IMR-90 (cell line): ENCODE data around the gene TMOD1. TPM values are rescaled to one million over a fixed set of nuclear protein-coding genes. Genes with fewer than 3 reads are reported as not detected.

Source experiments
- ATAC-seq: fragments of 200-7000 bp; cut with Tn5 transposase; 2 replicates; pipeline ENCODE4 v1.9.1; 2020; ENCODE audit warnings: low read depth, mild to moderate bottlenecking, moderate library complexity
- BruUV-seq: library from RNA; stranded (reverse); fragments of 400-500 nt; replicated peaks from 2 replicates; lab custom pipeline; 2021; lab: Mats Ljungman, UMichigan
- CTCF ChIA-PET: fragments of 300-600 bp; formaldehyde crosslinking; extraction: SDS; loops from one replicate; lab custom pipeline; 2021; ENCODE audit warnings: antibody characterized with exemption; lab: Yijun Ruan, JAX
- POLR2A ChIA-PET: fragments of 300-600 bp; sonication (Branson Sonifier 250); formaldehyde crosslinking; loops from one replicate; lab custom pipeline; 2022; ENCODE audit warnings: antibody characterized with exemption; ENCODE audit not compliant: unreplicated experiment; lab: Charles Lee
- DNase-seq: peaks from one replicate; pipeline ENCODE4 v3.0.0; 2013
- H2AFZ ChIP-seq: replicated peaks from 2 replicates; pipeline ENCODE3; 2013; ENCODE audit warnings: low read length, mild to moderate bottlenecking; ENCODE audit not compliant: poor library complexity
- H2AK5ac ChIP-seq: 2 replicates; pipeline ENCODE4 v1.6.1; 2013; ENCODE audit warnings: low read depth, low read length, inconsistent platforms
- H2AK9ac ChIP-seq: replicated peaks from 2 replicates; pipeline ENCODE3; 2013; ENCODE audit warnings: mild to moderate bottlenecking, low read depth, low read length, moderate library complexity; ENCODE audit not compliant: poor library complexity
- H2BK120ac ChIP-seq: 2 replicates; pipeline ENCODE4 v1.6.1; 2013; ENCODE audit warnings: low read depth, low read length, inconsistent platforms
- H2BK15ac ChIP-seq: 3 replicates; pipeline ENCODE4 v1.6.1; 2013; ENCODE audit warnings: low read depth, low read length, inconsistent platforms
- H2BK20ac ChIP-seq: 2 replicates; pipeline ENCODE4 v1.6.1; 2013; ENCODE audit warnings: low read depth, mild to moderate bottlenecking, inconsistent platforms, low read length, moderate library complexity
- H2BK5ac ChIP-seq: 2 replicates; pipeline ENCODE4 v1.6.1; 2013; ENCODE audit warnings: mild to moderate bottlenecking, low read depth, low read length, inconsistent platforms; ENCODE audit not compliant: poor library complexity, severe bottlenecking
- H3K14ac ChIP-seq: replicated peaks from 2 replicates; pipeline ENCODE4 v1.6.1; 2013; ENCODE audit warnings: low read depth, low read length, inconsistent platforms
- H3K18ac ChIP-seq: 2 replicates; pipeline ENCODE4 v1.6.1; 2013; ENCODE audit warnings: low read depth, low read length, control low read depth
- H3K23ac ChIP-seq: 2 replicates; pipeline ENCODE4 v1.6.1; 2013; ENCODE audit warnings: low read depth, low read length, inconsistent platforms
- H3K27ac ChIP-seq: 2 replicates; pipeline ENCODE4 v1.5.1; 2013; ENCODE audit warnings: mild to moderate bottlenecking, control low read depth, low read length; ENCODE audit not compliant: insufficient read depth
- H3K27me3 ChIP-seq: 2 replicates; pipeline ENCODE4 v1.6.1; 2013; ENCODE audit warnings: low read length; ENCODE audit not compliant: control insufficient read depth, insufficient read depth
- H3K36me3 ChIP-seq: 2 replicates; pipeline ENCODE4 v1.6.1; 2013; ENCODE audit warnings: low read length, mixed read lengths; ENCODE audit not compliant: control insufficient read depth, insufficient read depth
- H3K4ac ChIP-seq: 2 replicates; pipeline ENCODE4 v1.6.1; 2013; ENCODE audit warnings: low read depth, low read length, inconsistent platforms
- H3K4me1 ChIP-seq: 2 replicates; pipeline ENCODE4 v1.6.1; 2013; ENCODE audit warnings: low read length, mixed read lengths; ENCODE audit not compliant: control insufficient read depth, insufficient read depth
- H3K4me2 ChIP-seq: 2 replicates; pipeline ENCODE4 v1.6.1; 2013; ENCODE audit warnings: low read depth, mild to moderate bottlenecking, control low read depth, low read length, moderate library complexity
- H3K4me3 ChIP-seq: 2 replicates; pipeline ENCODE4 v1.5.1; 2013; ENCODE audit warnings: low read depth, mild to moderate bottlenecking, control low read depth, low read length, moderate library complexity; ENCODE audit not compliant: insufficient read depth
- H3K56ac ChIP-seq: 2 replicates; pipeline ENCODE4 v1.6.1; 2013; ENCODE audit warnings: low read length, inconsistent platforms; ENCODE audit not compliant: insufficient read depth; ENCODE audit errors: extremely low read depth
- H3K79me1 ChIP-seq, 2 experiments: 2 replicates each; pipeline ENCODE4 v1.6.1; 2013; ENCODE audit warnings: low read length in 2 of 2, inconsistent platforms in 1 of 2, low read depth in 1 of 2
- H3K9ac ChIP-seq: 2 replicates; pipeline ENCODE4 v1.6.1; 2013; ENCODE audit warnings: low read depth, low read length, control low read depth
- H3K9me1 ChIP-seq: 2 replicates; pipeline ENCODE4 v1.6.1; 2013; ENCODE audit warnings: low read length, inconsistent platforms; ENCODE audit not compliant: insufficient read depth
- H3K9me3 ChIP-seq: 2 replicates; pipeline ENCODE4 v1.6.1; 2013; ENCODE audit warnings: low read length; ENCODE audit not compliant: control insufficient read depth, insufficient read depth
- H4K20me1 ChIP-seq: 2 replicates; pipeline ENCODE4 v1.6.1; 2013; ENCODE audit warnings: low read length, inconsistent platforms; ENCODE audit not compliant: insufficient read depth
- H4K5ac ChIP-seq: 2 replicates; pipeline ENCODE4 v1.6.1; 2013; ENCODE audit warnings: mild to moderate bottlenecking, low read depth, low read length, control low read depth
- H4K8ac ChIP-seq, 2 experiments: 2 replicates each; pipeline ENCODE4 v1.6.1; 2013; ENCODE audit warnings: low read depth in 2 of 2, low read length in 2 of 2, control low read depth in 1 of 2, inconsistent platforms in 1 of 2
- H4K91ac ChIP-seq: 2 replicates; pipeline ENCODE4 v1.6.1; 2013; ENCODE audit warnings: low read depth, low read length, inconsistent platforms; ENCODE audit not compliant: insufficient read depth
- BHLHE40 ChIP-seq: fragments of 150-350 bp; IDR thresholded peaks from 2 replicates; pipeline ENCODE4 v1.6.1; 2016; ENCODE audit warnings: mild to moderate bottlenecking, low read depth, low read length
- CEBPB ChIP-seq: IDR thresholded peaks from 2 replicates; pipeline ENCODE4 v1.6.1; 2012; ENCODE audit warnings: low read depth, low read length, improper control_type of control experiment
- CHD1 ChIP-seq: IDR thresholded peaks from 2 replicates; pipeline ENCODE4 v1.6.1; 2012; ENCODE audit warnings: low read depth, low read length, improper control_type of control experiment
- FOS ChIP-seq: fragments of 150-350 bp; IDR thresholded peaks from 2 replicates; pipeline ENCODE4 v1.6.1; 2016; ENCODE audit warnings: low read depth, low read length
- MAFK ChIP-seq: IDR thresholded peaks from 2 replicates; pipeline ENCODE4 v1.6.1; 2012; ENCODE audit warnings: low read depth, low read length, improper control_type of control experiment
- NFE2L2 ChIP-seq: fragments of 150-350 bp; IDR thresholded peaks from 2 replicates; pipeline ENCODE4 v1.6.1; 2016; ENCODE audit warnings: low read depth, mild to moderate bottlenecking, low read length
- POLR2A ChIP-seq: IDR thresholded peaks from 2 replicates; pipeline ENCODE4 v1.6.1; 2012; ENCODE audit warnings: mild to moderate bottlenecking, low read depth, low read length
- RAD21 ChIP-seq: IDR thresholded peaks from 2 replicates; pipeline ENCODE4 v1.6.1; 2012; ENCODE audit warnings: low read length, improper control_type of control experiment
- RCOR1 ChIP-seq: IDR thresholded peaks from 2 replicates; pipeline ENCODE4 v1.6.1; 2012; ENCODE audit warnings: mild to moderate bottlenecking, low read length, improper control_type of control experiment; ENCODE audit not compliant: insufficient replicate concordance
- RFX5 ChIP-seq: IDR thresholded peaks from 2 replicates; pipeline ENCODE4 v1.8.0; 2012; ENCODE audit warnings: low read depth, mild to moderate bottlenecking, low read length, moderate library complexity
- WGBS, 2 experiments: methylation state at CpG; one replicate each; pipeline versions ENCODE4 v1.1.5 to v1.1.7; 2013; ENCODE audit warnings: missing lambda C conversion rate in 2 of 2; ENCODE audit not compliant: insufficient read length in 1 of 2; ENCODE audit errors: extremely low coverage in 2 of 2; 5-methylcytosine and 5-hydroxymethylcytosine counted together
- dilution Hi-C: fragments of 300-500 bp; cut with HindIII; formaldehyde crosslinking; loops from one replicate; pipeline ENCODE4 v1.14.3; 2018; ENCODE audit warnings: low sequenced_read_pairs; ENCODE audit not compliant: unreplicated experiment
- in situ Hi-C: fragments of 300-500 bp; cut with MboI; formaldehyde crosslinking; loops from 3 replicates; pipeline ENCODE4 v1.14.3; 2019; ENCODE audit warnings: low sequenced_read_pairs, inconsistent platforms, mixed read lengths
- intact Hi-C: fragments of 100-400 bp; cut with micrococcal nuclease; formaldehyde crosslinking; loops from 2 replicates; pipeline ENCODE4 v1.10.0; 2022
- polyA plus RNA-seq, 3 experiments: library from polyadenylated mRNA; depleted of rRNA; stranded (reverse); fragments of >200 nt; gene quantifications; 2 replicates each; pipeline ENCODE4 v1.2.3, GENCODE V29; 2012; ENCODE audit warnings: low replicate concordance in 1 of 3
- total RNA-seq: library from RNA; depleted of rRNA; stranded (reverse); fragments of >200 nt; gene quantifications from 2 replicates; pipeline ENCODE4 v1.2.3, GENCODE V29; 2012
- TF ChIP-seq, protein P1 (sequence below): fragments of 150-350 bp; IDR thresholded peaks from 2 replicates; pipeline ENCODE4 v1.6.1; 2016; ENCODE audit warnings: low read depth, mild to moderate bottlenecking, low read length, moderate library complexity, borderline replicate concordance
- TF ChIP-seq, protein P2 (sequence below): conservative IDR thresholded peaks from 2 replicates; pipeline ENCODE4 v1.5.1; 2012; ENCODE audit warnings: mild to moderate bottlenecking, low read depth, low read length, improper control_type of control experiment
- TF ChIP-seq, protein P3 (sequence below): fragments of 150-350 bp; IDR thresholded peaks from 2 replicates; pipeline ENCODE4 v1.6.1; 2017; ENCODE audit warnings: mild to moderate bottlenecking, antibody characterized with exemption, low read length, low read depth

Gene TMOD1
- total and polyA plus RNA-seq, 2 of the 4 experiments (the other 2 are of a cell fraction), result 0.18 to 0.38 TPM

DNA sequence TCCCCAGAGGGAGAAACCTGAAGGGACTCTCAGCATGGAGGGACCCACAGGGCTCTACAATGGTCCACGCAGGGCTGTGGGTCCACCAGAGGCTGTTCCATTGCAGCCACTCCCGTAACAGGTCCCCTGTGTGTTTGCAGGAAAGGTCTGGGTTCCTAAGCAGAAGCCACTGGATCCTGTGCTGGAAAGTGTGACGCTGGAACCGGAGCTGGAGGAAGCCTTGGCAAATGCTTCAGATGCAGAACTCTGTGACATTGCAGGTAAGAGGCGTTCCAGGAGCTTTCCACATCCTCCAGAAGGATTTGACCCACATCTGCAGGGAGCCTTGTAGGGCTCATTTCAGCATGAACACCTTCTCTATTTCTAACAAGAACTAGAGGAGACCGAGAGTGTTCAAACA is 51.7 kb downstream of the TMOD1 start:
- H3K9me1 ChIP-seq, result no peaks in the 10 kb centered on the region
- no peak for ATAC-seq

More for the DNA sequence above, 51.7 kb downstream of the TMOD1 start:
- Histone ChIP-seq H4K91ac (no peak overlapping the region), H3K36me3 (no peaks in the 10 kb centered on the region), H2BK120ac (no peak overlapping the region), H3K79me1 (no peaks in the 10 kb centered on the region), H3K4me1 (no peaks in the 10 kb centered on the region), H3K27ac (no peak overlapping the region), H4K20me1 (no peaks in the 10 kb centered on the region), H3K9ac (no peak overlapping the region), H3K14ac (no peak overlapping the region), H3K23ac (no peak overlapping the region), H2AK9ac (no peak overlapping the region), H2BK20ac (no peak overlapping the region), H2AFZ (no peak overlapping the region), H4K5ac (no peak overlapping the region), H3K4me3 (no peak overlapping the region), H2BK15ac (no peak overlapping the region), H3K9me3 (no peaks in the 10 kb centered on the region), H2BK5ac (no peak overlapping the region), H3K18ac (no peak overlapping the region), H3K4ac (no peak overlapping the region), H3K56ac (no peak overlapping the region), H3K4me2 (no peak overlapping the region), H3K27me3 (no peaks in the 10 kb centered on the region; the same call in 1 of the 2 replicates), H4K8ac (no peak overlapping the region), H2AK5ac (no peak overlapping the region)
- ChIA-PET POLR2A (no interaction called here), CTCF (no interaction called here)
- intact Hi-C loops, result no loop called here
- BruUV-seq, result no TSS peak
- 53% methylated on average over 4 of the region's 6 CpGs; no CpG with 5 or more reads in 1 of the 2 experiments for WGBS, 2 experiments
- dilution Hi-C loops, result no loop called here
- in situ Hi-C loops, result no loop called here
- TF ChIP-seq MAFK, result no peak
- no peak for TF ChIP-seq RCOR1
- TF ChIP-seq RFX5, result no peak
- no peak for TF ChIP-seq FOS
- no peak for TF ChIP-seq POLR2A
- TF ChIP-seq BHLHE40, result no peak
- TF ChIP-seq, protein P1, sequence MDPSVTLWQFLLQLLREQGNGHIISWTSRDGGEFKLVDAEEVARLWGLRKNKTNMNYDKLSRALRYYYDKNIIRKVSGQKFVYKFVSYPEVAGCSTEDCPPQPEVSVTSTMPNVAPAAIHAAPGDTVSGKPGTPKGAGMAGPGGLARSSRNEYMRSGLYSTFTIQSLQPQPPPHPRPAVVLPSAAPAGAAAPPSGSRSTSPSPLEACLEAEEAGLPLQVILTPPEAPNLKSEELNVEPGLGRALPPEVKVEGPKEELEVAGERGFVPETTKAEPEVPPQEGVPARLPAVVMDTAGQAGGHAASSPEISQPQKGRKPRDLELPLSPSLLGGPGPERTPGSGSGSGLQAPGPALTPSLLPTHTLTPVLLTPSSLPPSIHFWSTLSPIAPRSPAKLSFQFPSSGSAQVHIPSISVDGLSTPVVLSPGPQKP, result no peak
- TF ChIP-seq RAD21, result no peak
- TF ChIP-seq CHD1, result no peak
- TF ChIP-seq, protein P2, sequence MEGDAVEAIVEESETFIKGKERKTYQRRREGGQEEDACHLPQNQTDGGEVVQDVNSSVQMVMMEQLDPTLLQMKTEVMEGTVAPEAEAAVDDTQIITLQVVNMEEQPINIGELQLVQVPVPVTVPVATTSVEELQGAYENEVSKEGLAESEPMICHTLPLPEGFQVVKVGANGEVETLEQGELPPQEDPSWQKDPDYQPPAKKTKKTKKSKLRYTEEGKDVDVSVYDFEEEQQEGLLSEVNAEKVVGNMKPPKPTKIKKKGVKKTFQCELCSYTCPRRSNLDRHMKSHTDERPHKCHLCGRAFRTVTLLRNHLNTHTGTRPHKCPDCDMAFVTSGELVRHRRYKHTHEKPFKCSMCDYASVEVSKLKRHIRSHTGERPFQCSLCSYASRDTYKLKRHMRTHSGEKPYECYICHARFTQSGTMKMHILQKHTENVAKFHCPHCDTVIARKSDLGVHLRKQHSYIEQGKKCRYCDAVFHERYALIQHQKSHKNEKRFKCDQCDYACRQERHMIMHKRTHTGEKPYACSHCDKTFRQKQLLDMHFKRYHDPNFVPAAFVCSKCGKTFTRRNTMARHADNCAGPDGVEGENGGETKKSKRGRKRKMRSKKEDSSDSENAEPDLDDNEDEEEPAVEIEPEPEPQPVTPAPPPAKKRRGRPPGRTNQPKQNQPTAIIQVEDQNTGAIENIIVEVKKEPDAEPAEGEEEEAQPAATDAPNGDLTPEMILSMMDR, result no peak
- TF ChIP-seq, protein P3, sequence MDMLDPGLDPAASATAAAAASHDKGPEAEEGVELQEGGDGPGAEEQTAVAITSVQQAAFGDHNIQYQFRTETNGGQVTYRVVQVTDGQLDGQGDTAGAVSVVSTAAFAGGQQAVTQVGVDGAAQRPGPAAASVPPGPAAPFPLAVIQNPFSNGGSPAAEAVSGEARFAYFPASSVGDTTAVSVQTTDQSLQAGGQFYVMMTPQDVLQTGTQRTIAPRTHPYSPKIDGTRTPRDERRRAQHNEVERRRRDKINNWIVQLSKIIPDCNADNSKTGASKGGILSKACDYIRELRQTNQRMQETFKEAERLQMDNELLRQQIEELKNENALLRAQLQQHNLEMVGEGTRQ, result no peak
- TF ChIP-seq NFE2L2, result no peak
- TF ChIP-seq CEBPB, result no peak
- no peak for DNase-seq
